PFSK-1 (cell line): Measurements from ENCODE around the gene HTRA2.

Experiments used
- POLR2AphosphoS5 ChIP-seq: IDR thresholded peaks from 2 replicates; pipeline ENCODE4 v1.6.1; 2012; ENCODE audit warnings: low read depth, mild to moderate bottlenecking, control low read depth, low read length, moderate library complexity
- TAF1 ChIP-seq: IDR thresholded peaks from 2 replicates; pipeline ENCODE4 v1.6.1; 2012; ENCODE audit warnings: low read length, control low read depth, borderline replicate concordance; ENCODE audit not compliant: insufficient read depth

GRCh38 chr2:74510272-74510671, 19.5 kb upstream of the HTRA2 start:
- TF ChIP-seq TAF1 (no peak), POLR2AphosphoS5 (no peak)
